Endometrial microvascular endothelial cells (primary cell): ENCODE measurements around the gene DNAAF9. TPM values are rescaled to one million over a fixed set of nuclear protein-coding genes. Genes with fewer than 3 reads are reported as not detected.

ENCODE experiments used
- in situ Hi-C: cut with HindIII; loops from 2 replicates; pipeline ENCODE4 v1.10.0; 2017; ENCODE audit warnings: low sequenced_read_pairs, low pct_unique_long_range_greater_than_20kb; ENCODE audit errors: inconsistent ontology term
- total RNA-seq: library from RNA; depleted of rRNA; stranded (reverse); fragments of >200 nt; gene quantifications from one replicate; pipeline ENCODE4 v1.2.3, GENCODE V29; 2015; ENCODE audit errors: inconsistent ontology term

DNAAF9 gene
- total RNA-seq, 1 donor from 2014 or later = 10.4 TPM

DNA sequence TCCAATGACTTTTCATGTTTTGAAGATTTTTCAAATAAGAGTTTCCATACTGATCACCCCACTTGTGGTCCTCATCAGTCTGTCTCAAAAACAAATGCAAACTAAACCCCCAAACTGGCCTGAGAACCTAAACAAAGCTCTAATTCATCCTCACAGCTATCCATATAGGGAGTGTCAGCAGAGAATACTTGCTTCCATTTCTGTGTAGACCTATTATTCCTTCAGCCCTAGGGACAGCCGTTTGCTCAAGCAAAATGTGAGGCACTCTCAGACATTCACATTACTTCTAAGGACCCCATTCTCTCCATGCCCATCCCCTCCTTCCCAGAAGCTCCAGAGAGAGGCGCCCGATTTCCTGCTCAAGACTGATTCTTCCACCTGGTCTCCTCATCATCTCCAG, 24.6 kb downstream of the DNAAF9 start:
- in situ Hi-C loops = no loop called here

DNA sequence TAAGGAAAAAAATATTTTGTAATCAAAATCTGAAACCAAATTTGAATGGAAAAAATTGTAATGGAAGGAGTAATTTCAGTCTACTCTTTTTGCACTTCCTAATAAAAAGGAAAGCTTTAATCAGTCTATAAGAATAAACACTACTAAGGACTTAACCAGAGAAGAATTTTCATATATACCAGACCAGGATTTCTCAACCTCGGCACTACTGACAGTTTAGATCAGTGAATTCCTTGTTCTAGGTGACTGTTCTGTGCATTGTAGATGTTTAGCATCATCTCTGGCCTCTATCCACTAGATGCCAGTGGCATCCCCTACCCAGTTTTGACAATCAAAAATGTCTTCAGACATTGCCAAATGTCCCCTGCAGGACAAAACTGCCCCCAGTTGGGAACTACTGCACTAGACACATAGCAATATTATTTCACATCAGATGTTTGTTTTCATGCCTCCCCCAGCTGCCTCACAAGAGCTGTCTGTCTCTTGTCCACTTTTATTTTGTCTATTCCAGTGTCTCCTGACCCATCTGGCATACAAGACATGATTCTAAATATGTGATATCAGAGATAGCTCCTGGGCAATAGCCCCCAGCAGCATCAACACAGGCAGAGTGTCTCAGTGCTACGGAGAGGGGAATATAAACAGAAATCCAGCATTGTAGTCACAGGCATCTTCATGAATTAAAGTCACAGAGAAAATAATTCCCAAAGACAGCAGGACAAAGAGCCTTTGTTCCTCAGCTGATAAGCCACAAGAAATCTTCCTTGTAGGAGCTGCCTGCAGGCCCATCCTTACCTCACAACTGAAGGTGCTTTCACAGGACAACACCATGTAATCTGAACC, 27.0 kb downstream of the DNAAF9 start:
- in situ Hi-C loops = no loop called here

DNA sequence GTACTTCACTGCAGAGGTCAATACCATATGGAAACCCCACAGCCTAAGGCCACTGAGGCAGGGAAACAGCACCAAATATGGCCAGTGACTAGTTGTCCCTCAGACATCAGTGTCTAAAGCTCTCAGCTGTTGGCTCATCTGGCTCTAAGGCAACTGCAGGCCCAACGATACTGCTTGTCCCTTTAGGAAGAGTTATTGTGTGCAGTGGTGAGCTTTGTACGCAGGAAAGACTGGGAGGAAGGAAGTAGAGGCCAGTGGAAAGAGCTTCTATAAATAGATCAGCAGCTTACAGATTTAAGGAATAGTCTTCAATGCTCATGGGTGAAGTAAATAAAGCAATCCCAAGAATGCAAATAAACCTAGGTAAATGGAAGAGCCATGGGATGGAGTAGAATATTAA, 29.3 kb downstream of the DNAAF9 start:
- in situ Hi-C loops = no loop called here

DNA sequence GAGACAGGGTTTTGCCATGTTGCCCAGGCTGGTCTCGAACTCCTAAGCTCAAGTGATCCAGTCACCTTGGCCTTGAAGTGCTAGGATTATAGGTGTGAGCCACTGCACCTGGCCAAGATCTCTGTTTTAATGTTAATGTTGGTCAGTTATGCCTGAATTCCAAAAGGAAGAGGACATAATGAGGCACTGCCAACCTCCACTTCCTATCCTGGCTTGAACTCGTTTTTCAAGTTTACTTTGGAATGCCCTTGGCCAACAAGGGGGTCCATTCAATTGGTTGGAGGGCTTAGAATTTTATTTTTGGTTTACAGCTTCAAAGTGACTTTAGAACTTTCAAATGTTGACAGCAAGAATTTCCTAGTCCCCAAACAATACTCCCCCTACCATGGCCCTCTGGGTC, 29.8 kb downstream of the DNAAF9 start:
- in situ Hi-C loops = no loop called here

DNA sequence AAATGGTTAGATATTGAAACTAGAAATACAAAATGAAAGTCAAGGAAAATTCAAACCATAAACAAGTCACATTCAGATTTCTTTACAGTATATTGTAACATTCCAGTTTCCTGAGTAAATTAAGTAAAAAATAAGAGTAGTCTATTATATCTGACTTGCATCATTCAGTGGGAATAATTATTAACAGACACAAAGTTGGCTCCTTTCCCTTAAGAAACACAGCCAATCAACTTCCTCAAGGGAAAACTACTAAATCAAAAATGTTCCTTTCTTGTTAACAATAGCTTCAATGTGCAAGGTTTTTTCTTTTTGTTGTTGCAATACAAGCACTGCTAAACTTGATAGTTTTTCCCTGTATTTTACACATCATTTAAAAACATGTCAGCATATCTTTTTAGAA, 33.2 kb downstream of the DNAAF9 start:
- in situ Hi-C loops = no loop called here

DNA sequence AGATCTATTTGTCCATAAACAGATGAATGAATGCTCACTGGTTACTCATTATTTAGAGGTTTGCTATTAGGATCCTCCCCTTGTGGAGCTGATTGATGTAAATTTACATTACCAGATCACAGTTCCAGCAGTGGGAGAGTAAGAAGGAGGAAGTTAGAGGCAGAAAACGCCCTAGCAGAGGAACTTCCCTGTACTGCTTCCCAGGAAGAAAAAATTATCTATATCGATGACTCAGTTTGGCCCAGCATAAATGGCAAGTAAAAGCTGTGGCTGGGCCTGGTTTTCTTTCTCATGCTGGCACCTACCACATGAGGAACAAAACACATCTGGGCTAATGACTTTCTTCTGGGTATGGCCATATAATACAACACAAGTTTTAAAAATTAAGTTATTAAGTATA, 35.7 kb downstream of the DNAAF9 start:
- in situ Hi-C loops = no loop called here

DNA sequence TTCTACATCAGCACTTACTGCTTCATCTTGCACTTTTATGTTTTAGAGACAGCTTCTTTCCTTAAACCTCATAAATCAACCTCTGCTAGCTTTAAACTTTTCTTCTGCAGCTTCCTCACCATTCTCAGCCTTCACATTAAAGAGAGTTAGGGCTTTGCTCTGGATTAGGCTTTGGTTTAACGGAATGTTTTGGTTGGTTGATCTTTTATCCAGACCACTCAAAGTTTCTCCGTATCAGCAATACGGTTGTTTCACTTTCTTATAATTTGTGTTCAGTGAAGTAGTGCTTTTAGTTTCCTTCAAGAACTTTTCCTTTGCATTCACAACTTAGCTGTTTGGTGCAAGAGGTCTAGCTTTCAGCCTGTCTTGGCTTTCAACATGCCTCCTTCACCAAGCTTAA, 40.4 kb downstream of the DNAAF9 start:
- in situ Hi-C loops = no loop called here

DNA sequence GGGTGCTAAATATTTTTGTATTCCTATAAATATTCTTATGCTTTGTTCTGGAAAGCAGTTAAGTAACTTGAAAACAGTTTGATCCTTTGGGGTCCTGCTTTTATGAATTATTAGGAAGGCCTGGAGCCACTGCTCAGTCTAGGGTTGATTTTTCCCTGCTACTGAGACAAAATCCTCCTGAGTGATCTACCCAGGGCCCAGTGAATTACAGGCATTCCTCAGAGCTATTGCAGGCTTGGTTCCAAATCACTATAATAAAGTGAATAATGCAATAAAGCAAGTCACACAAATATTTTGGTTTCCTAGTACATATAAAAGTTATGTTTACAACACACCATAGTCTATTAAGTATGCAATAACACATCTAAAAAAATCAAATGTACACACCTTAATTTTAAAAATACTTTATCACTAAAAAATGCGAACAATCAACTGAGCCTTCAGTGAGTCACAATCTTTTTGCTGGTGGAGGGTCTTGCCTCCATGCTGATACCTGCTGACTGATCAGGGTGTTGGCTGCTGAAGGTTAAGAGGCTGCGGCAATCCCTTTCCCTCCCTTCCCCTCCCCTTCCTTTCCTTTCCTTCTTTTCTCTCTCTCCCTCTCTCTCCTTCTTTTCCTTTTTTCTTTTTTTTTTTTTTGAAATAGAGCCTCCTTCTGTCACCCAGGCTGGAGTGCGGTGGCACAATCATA, 43.0 kb downstream of the DNAAF9 start:
- in situ Hi-C loops = no loop called here

DNA sequence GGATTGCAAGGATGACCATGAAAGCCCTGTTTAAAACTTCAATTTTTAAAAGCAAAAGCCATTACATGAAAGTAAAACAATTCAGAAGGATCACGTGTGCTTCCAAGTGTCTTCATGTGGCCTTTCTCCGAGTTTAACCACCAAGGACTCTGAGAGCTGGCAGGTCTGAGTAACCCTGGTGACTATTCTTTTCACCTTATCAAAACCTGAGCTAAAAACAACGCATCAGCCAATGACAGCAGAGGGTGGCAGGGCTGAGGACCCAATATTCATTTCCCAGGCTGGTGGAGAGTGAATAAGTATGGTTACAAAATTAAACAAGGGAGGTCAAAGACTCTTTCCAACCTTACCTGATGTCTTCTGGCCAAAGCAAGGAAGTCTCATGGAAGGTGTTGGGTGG, 46.7 kb downstream of the DNAAF9 start:
- in situ Hi-C loops = no loop called here

DNA sequence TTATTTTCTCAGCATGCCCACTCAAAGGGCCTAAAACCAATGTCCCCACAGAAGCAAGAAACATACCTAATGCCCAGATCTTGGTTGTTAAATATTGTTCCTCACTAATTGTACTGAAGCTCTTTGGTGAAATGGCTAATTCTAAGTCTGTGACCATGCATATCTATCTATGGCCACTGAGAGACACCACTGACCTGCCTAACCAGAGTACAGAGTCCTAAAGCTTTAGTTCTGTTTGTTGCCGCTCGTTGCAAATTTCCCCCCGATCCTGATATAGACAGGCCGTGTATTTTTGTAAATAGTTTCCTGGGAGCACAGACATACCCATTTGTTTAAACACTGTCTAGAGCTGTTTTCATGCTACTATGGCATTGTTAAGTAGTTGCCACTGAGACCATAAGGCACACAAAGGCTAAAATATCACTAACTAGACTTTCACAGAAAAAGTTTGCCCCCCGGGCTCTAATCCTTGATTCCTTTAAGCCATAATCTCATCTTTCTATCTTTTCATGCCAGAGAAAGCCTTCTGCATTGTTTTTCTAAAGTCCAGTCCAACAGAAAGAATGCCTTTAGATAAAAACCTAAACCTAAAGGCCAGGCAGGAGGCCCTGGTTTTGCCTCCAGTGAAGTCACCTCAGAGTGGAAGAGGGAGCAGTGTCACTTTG, 48.7 kb downstream of the DNAAF9 start:
- in situ Hi-C loops = no loop called here

Other genes with a start within 250 kb of the DNAAF9 start
- 23.8 TPM for gene FASTKD5, start 247.8 kb downstream of the DNAAF9 start, total RNA-seq
- 1.4 TPM for gene UBOX5, start 247.8 kb downstream of the DNAAF9 start, total RNA-seq
- 1.8 TPM for gene LZTS3, start 234.1 kb downstream of the DNAAF9 start, total RNA-seq
- 56.7 TPM for gene DDRGK1, start 203.0 kb downstream of the DNAAF9 start, total RNA-seq
- gene ITPA, start 198.2 kb downstream of the DNAAF9 start, total RNA-seq = 90.0 TPM
- gene SLC4A11, start 168.5 kb downstream of the DNAAF9 start, total RNA-seq = 1.3 TPM
- 22.8 TPM for gene ATRN, start 63.3 kb upstream of the DNAAF9 start, total RNA-seq